Measurements from ENCODE around the gene PDE9A.
"Not testable (repeated sequence)": the region's sequence is repeated elsewhere in the genome, so short reads cannot be mapped to it uniquely, and the experiment has no call there.

DNA sequence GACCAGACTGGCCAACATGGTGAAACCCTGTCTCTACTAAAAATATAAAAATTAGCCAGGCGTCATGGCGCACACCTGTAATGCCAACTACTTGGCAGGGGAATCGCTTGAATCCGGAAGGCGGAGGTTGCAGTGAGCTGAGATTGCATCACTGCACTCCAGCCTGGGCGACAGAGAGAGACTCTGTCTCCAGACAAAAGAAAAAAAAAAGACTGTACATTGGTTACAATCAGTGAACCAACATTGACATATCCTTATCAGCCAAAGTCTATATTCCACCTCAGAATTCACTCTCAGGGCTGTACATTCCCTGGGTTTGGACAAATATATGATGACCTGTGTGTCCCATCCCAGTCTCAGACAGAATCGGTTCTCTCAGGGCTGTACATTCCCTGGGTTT lies 62.0 kb downstream of the PDE9A start:
- not testable (repeated sequence) for TF ChIP-seq POLR2AphosphoS5 (IDR thresholded peaks at IDR 0.05; ENCODE audit: low read depth, low read length); TAF1 (IDR thresholded peaks at IDR 0.05; ENCODE audit: borderline replicate concordance, low read depth, low read length); POLR2A (IDR thresholded peaks at IDR 0.05; ENCODE audit: low read depth, low read length)

All from GM12892 (cell line).